MM.1S (cell line): ENCODE measurements around the gene FN3K.

Source experiments
- DNase-seq: peaks from one replicate; pipeline ENCODE4 v3.0.0-alpha.2; 2015
- H2AFZ ChIP-seq: fragments of 300-600 bp; sonication (generic); 2 replicates; pipeline ENCODE4 v1.6.0; 2016; ENCODE audit warnings: antibody characterized with exemption, low read length
- H3F3A ChIP-seq: fragments of 300-600 bp; sonication (generic); 2 replicates; pipeline ENCODE4 v1.6.1; 2016; ENCODE audit warnings: mild to moderate bottlenecking, antibody characterized with exemption, low read length, moderate library complexity, mixed read lengths; ENCODE audit not compliant: insufficient read depth
- H3K27ac ChIP-seq: fragments of 300-600 bp; sonication (generic); 2 replicates; pipeline ENCODE4 v1.5.1; 2016; ENCODE audit warnings: mild to moderate bottlenecking, low read length
- H3K27me3 ChIP-seq: fragments of 300-600 bp; sonication (generic); replicated peaks from 2 replicates; pipeline ENCODE4 v1.6.0; 2016; ENCODE audit warnings: low read length; ENCODE audit not compliant: insufficient read depth
- H3K36me3 ChIP-seq: fragments of 300-600 bp; sonication (generic); replicated peaks from 2 replicates; pipeline ENCODE4 v1.6.1; 2016; ENCODE audit warnings: mild to moderate bottlenecking, low read length, mixed read lengths; ENCODE audit not compliant: insufficient read depth
- H3K4me1 ChIP-seq: fragments of 300-600 bp; sonication (generic); 2 replicates; pipeline ENCODE4 v1.6.1; 2016; ENCODE audit warnings: low read length, mixed read lengths
- H3K4me2 ChIP-seq: fragments of 300-600 bp; sonication (generic); 2 replicates; pipeline ENCODE4 v1.6.0; 2016; ENCODE audit warnings: low read depth, low read length
- H3K4me3 ChIP-seq: fragments of 300-600 bp; sonication (generic); 2 replicates; pipeline ENCODE4 v1.5.1; 2016; ENCODE audit warnings: low read length, mixed read lengths
- H3K79me2 ChIP-seq: fragments of 300-600 bp; sonication (generic); 2 replicates; pipeline ENCODE4 v1.6.1; 2016; ENCODE audit warnings: mixed run types, low read length, mixed read lengths
- H3K9ac ChIP-seq: fragments of 300-600 bp; sonication (generic); 2 replicates; pipeline ENCODE4 v1.6.1; 2016; ENCODE audit warnings: low read length, mixed read lengths
- H3K9me2 ChIP-seq: fragments of 300-600 bp; sonication (generic); replicated peaks from 2 replicates; pipeline ENCODE4 v1.6.1; 2016; ENCODE audit warnings: mild to moderate bottlenecking, low read length, mixed read lengths; ENCODE audit not compliant: insufficient read depth
- H3K9me3 ChIP-seq: fragments of 300-600 bp; sonication (generic); replicated peaks from 2 replicates; pipeline ENCODE4 v1.6.1; 2016; ENCODE audit warnings: mild to moderate bottlenecking, low read length, mixed read lengths; ENCODE audit not compliant: insufficient read depth
- H4K20me1 ChIP-seq: fragments of 300-600 bp; sonication (generic); 2 replicates; pipeline ENCODE4 v1.6.1; 2016; ENCODE audit warnings: mild to moderate bottlenecking, low read length, moderate library complexity, mixed read lengths; ENCODE audit not compliant: insufficient read depth
- CTCF ChIP-seq: fragments of 300-600 bp; sonication (generic); IDR thresholded peaks from 2 replicates; pipeline ENCODE4 v1.5.1; 2016; ENCODE audit warnings: antibody characterized with exemption, low read length, mixed read lengths
- EZH2 ChIP-seq: fragments of 300-600 bp; sonication (generic); optimal IDR thresholded peaks from 2 replicates; pipeline ENCODE3; 2017; ENCODE audit warnings: low read depth, mild to moderate bottlenecking, antibody characterized with exemption, low read length, mixed read lengths
- EZH2phosphoT487 ChIP-seq: fragments of 300-600 bp; sonication (generic); IDR thresholded peaks from 2 replicates; pipeline ENCODE4 v1.6.1; 2018; ENCODE audit warnings: antibody characterized with exemption, low read length

Gene FN3K

GRCh38 chr17:82687871-82688270 is 47.5 kb upstream of the FN3K start:
- no peak overlapping the region for H3K9ac ChIP-seq
- no peak overlapping the region for H3K27ac ChIP-seq
- no peaks in the 10 kb centered on the region for H3K9me3 ChIP-seq
- H3K79me2 ChIP-seq: no peaks in the 10 kb centered on the region
- no peaks in the 10 kb centered on the region for H4K20me1 ChIP-seq
- no peaks in the 10 kb centered on the region for H3F3A ChIP-seq
- no peak overlapping the region for H3K4me3 ChIP-seq
- DNase-seq: no peak
- no peak overlapping the region for H3K4me2 ChIP-seq
- no peaks in the 10 kb centered on the region for H3K27me3 ChIP-seq
- TF ChIP-seq CTCF: no peak
- no peak for TF ChIP-seq EZH2
- no peak for TF ChIP-seq EZH2phosphoT487
- no peaks in the 10 kb centered on the region for H3K4me1 ChIP-seq
- H2AFZ ChIP-seq: no peak overlapping the region
- no peaks in the 10 kb centered on the region for H3K9me2 ChIP-seq
- no peaks in the 10 kb centered on the region for H3K36me3 ChIP-seq

DNA sequence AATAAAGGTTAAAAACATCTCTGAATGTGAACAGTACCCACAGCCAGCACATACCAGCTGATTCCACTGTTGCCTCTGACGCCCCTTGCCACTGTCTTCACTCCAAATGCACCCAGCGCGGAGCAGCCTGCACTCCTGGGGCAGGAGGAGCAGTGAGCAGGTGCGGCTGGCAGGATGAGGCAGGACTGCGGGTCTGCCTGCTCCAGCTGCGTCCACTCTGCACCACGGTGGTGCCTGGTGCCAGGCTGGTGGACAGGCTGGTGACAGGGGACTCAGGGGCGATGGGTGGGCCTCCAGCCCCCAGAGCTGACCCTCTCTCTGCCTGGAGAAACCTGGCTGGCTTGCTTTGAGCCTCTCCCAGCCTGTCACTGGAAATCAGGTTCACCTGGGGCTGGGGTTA is 46.3 kb upstream of the FN3K start:
- no peaks in the 10 kb centered on the region for H3K9me2 ChIP-seq
- no peak for DNase-seq
- no peak for TF ChIP-seq EZH2phosphoT487
- no peak for TF ChIP-seq EZH2
- TF ChIP-seq CTCF: no peak

DNA sequence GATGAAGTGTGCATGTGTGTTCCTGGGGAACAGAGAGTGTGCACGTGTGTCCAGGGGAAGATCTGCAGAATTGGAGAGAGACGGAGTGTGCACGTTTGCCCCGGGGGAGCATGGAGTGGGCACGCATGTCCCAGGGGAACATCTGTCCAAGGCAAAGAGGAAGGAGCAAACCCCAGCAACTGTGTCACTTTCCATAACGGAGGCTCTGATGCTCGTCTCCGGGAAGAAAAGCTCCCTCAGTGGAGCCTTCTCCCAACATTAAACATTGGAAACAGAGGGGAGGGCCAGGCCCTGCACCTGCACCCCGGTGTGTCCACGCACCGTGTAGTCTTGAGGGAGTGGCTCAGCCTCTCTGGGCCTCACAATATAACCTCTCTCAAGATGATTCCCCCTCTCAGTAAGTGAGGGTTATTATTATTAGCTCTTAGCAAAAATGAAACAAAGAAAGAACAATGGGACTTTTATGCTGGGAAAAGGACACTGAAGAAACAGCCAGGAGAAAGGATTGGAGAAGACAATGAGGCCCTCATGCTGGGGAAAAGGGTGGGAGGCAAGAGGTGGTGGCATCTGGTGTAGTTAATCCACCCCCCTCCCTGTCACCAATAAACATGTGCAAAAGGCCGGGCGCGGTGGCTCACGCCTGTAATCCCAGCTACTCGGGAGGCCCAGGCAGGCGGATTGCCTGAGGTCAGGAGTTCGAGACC is 44.5 kb upstream of the FN3K start:
- no peaks in the 10 kb centered on the region for H3K27me3 ChIP-seq
- peaks cover 3% of the 10 kb centered on the region; the same call in 1 of the 2 replicates for H3K79me2 ChIP-seq
- no peak overlapping the region for H3K27ac ChIP-seq
- H3K36me3 ChIP-seq: no peaks in the 10 kb centered on the region
- H3K9me2 ChIP-seq: no peaks in the 10 kb centered on the region
- H3K9ac ChIP-seq: no peak overlapping the region
- H2AFZ ChIP-seq: no peak overlapping the region
- no peak overlapping the region for H3K4me3 ChIP-seq
- DNase-seq: no peak
- no peaks in the 10 kb centered on the region for H3F3A ChIP-seq
- no peaks in the 10 kb centered on the region for H3K4me1 ChIP-seq
- TF ChIP-seq CTCF (no peak), EZH2 (no peak), EZH2phosphoT487 (no peak)
- no peaks in the 10 kb centered on the region for H4K20me1 ChIP-seq
- no peak overlapping the region for H3K4me2 ChIP-seq
- H3K9me3 ChIP-seq: no peaks in the 10 kb centered on the region

More for the DNA sequence above, 46.3 kb upstream of the FN3K start:
- Histone ChIP-seq H3K9me3 (no peaks in the 10 kb centered on the region), H3K9ac (no peak overlapping the region), H3K4me3 (no peak overlapping the region), H3K79me2 (0 out of 2 replicates have a peak, but pooled peaks cover 3% of the 10 kb centered on the region), H3K27me3 (no peaks in the 10 kb centered on the region), H3K36me3 (no peaks in the 10 kb centered on the region), H3K27ac (no peak overlapping the region), H3K4me2 (no peak overlapping the region), H2AFZ (no peak overlapping the region), H4K20me1 (no peaks in the 10 kb centered on the region), H3F3A (no peaks in the 10 kb centered on the region), H3K4me1 (no peaks in the 10 kb centered on the region)
